Measurements from ENCODE around the gene FAM98C.

FAM98C gene

DNA sequence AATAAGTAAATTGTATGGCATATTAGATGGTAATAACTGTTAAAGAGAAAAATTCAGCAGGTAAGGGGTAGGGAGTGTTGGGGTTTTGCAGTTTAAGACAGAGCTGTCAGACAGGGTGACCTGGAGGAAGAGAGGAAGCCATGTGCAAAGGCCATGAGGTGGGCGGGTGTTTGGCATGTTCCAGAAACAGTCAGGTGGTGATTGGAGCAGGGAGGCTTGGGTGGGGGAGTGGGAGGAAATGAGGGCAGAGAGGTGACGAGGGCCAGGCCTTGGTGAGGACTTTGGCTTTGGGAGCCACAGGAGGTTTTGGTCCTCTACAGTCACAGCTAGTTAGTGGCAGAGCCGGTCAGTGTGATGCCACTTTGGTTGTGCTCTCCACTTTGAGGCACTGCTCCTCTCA, 50.7 kb downstream of the FAM98C start:
- TF ChIP-seq, protein P1, sequence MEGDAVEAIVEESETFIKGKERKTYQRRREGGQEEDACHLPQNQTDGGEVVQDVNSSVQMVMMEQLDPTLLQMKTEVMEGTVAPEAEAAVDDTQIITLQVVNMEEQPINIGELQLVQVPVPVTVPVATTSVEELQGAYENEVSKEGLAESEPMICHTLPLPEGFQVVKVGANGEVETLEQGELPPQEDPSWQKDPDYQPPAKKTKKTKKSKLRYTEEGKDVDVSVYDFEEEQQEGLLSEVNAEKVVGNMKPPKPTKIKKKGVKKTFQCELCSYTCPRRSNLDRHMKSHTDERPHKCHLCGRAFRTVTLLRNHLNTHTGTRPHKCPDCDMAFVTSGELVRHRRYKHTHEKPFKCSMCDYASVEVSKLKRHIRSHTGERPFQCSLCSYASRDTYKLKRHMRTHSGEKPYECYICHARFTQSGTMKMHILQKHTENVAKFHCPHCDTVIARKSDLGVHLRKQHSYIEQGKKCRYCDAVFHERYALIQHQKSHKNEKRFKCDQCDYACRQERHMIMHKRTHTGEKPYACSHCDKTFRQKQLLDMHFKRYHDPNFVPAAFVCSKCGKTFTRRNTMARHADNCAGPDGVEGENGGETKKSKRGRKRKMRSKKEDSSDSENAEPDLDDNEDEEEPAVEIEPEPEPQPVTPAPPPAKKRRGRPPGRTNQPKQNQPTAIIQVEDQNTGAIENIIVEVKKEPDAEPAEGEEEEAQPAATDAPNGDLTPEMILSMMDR (conservative IDR thresholded peaks at IDR 0.05) = no peak
- no peak overlapping the region for H3K27ac ChIP-seq

DNA sequence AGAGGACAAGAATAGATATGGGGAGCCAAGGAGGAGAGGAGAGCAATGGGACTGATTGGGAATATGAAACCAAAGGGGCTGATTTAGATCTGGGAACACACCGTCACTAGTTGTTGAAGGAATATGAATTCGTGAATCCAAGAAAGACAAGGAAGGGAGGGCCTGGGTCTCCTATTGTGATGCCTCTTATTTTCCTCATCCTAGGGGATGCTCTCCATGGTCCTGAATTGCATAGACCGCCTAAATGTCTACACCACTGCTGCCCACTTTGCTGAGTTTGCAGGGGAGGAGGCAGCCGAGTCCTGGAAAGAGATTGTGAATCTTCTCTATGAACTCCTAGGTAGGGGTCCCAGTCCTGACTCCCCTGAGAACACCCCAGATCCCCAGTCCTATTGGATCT, 52.1 kb downstream of the FAM98C start:
- no peak overlapping the region for H3K27ac ChIP-seq
- TF ChIP-seq, protein P1 (conservative IDR thresholded peaks at IDR 0.05) = no peak

DNA sequence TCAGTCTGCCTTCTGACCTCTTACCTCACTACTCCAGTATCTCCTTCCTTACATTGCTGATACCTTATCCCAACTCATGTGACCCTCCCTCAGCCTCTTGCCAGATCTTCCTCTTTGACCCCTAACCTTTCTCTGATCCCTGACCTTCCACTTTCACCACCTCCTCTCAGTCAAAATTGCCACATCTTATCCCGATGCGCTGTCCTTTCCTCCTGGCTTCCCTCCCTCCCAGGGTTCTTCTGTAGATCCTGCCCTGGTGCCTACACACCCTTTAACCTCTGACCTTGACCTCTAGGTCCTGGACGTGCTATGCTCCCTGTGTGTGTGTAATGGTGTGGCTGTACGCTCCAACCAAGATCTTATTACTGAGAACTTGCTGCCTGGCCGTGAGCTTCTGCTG, 54.3 kb downstream of the FAM98C start:
- TF ChIP-seq, protein P1 (conservative IDR thresholded peaks at IDR 0.05) = no peak
- H3K27ac ChIP-seq = no peak overlapping the region

DNA sequence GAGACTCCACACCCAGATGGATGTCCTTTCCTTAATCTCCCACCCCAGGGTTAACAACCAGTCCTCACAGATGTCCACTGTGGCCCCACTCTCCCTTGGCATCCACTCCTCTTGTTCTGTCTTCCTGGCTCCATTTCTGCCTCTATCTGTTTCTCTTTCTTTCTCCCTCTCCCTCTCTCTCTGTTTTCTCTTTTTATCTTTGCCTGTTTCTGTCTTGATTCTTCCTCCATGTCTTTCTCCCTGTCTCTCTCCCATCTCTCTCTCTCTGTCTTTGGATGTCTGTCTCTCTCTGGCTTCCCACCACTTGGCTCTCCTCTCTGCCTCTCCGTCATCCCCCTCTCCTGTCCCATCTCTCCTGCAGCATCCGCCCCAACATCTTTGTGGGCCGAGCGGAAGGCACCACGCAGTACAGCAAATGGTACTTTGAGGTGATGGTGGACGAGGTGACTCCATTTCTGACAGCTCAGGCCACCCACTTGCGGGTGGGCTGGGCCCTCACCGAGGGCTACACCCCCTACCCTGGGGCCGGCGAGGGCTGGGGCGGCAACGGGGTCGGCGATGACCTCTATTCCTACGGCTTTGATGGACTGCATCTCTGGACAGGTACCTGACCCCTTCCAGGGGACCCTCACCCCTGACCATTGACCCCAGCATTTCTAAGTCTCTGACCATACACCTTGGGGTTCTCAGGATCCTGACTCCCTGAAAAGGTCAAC, 55.0 kb downstream of the FAM98C start:
- TF ChIP-seq, protein P1 (conservative IDR thresholded peaks at IDR 0.05) = no peak
- no peak overlapping the region for H3K27ac ChIP-seq

Data from VCaP (cell line).